ENCODE data around the gene HLA-DMA. TPM values are rescaled to one million over a fixed set of nuclear protein-coding genes. Genes with fewer than 3 reads are reported as not detected.

HLA-DMA gene
- total and polyA plus RNA-seq, 2 of the 4 experiments (the other 2 are of a cell fraction), result 2.3 to 8.3 TPM

DNA sequence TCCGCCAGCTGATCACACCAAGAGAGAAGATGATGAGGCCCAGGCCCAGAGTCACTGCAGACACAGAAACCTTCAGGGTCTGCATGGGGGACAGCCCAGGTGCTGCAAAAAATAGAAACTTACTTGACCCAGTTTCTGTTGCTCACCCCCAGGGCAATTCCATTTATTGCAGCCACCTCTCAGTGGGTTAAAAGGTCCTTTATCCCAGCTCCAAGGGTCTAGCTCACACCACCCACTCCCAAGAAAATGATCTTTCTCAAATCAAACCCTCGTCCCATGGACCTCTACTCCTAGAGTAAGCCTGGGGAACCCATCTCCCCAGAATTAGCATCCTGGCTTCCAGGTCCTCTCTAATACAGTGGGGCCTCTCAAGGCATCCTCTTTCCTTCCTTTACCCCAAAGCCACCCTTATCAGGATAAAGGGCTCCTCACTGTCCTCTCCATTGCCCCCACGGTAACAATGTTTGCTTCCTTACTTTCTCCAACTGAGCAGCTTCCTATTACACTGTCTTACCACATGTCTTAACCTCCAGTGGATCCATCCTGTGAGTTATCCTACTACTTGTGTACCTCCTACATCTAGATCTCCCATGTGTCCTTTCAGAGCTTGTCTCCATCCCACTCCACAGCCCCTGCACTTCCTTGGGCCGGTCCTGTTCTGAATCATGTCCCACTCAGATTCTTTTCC is 17.2 kb downstream of the HLA-DMA start:
- Histone ChIP-seq H2BK15ac (ENCODE audit: low read depth, low read length) (no peak overlapping the region), H3K27ac (ENCODE audit: insufficient read depth, low read length) (no peak overlapping the region), H4K20me1 (ENCODE audit: insufficient read depth, low read length) (no peaks in the 10 kb centered on the region), H4K8ac (ENCODE audit: low read depth in 2 of 2, low read length in 2 of 2) (no peak overlapping the region), H2AK9ac (replicated peaks; ENCODE audit: low read depth, low read length, poor library complexity) (no peak overlapping the region), H3K23ac (ENCODE audit: low read depth, low read length) (no peak overlapping the region; the same call in 1 of the 2 replicates), H3K4me3 (ENCODE audit: insufficient read depth, low read depth, low read length) (no peak overlapping the region), H2AK5ac (ENCODE audit: low read depth, low read length) (no peak overlapping the region), H3K27me3 (ENCODE audit: control insufficient read depth, insufficient read depth, low read length) (peaks cover 15% of the 10 kb centered on the region), H2AFZ (replicated peaks; ENCODE audit: low read length, poor library complexity) (no peak overlapping the region), H3K4me2 (ENCODE audit: low read depth, low read length) (no peak overlapping the region), H3K56ac (ENCODE audit: extremely low read depth, insufficient read depth, low read length) (no peak overlapping the region), H3K79me1 (ENCODE audit: low read depth in 1 of 2, low read length in 2 of 2) (no peaks in the 10 kb centered on the region), H3K4me1 (ENCODE audit: control insufficient read depth, insufficient read depth, low read length) (no peaks in the 10 kb centered on the region), H2BK120ac (ENCODE audit: low read depth, low read length) (no peak overlapping the region), H3K36me3 (ENCODE audit: control insufficient read depth, insufficient read depth, low read length) (no peaks in the 10 kb centered on the region), H4K91ac (ENCODE audit: insufficient read depth, low read depth, low read length) (no peak overlapping the region), H3K9me3 (ENCODE audit: control insufficient read depth, insufficient read depth, low read length) (no peaks in the 10 kb centered on the region), H3K14ac (replicated peaks; ENCODE audit: low read depth, low read length) (no peak overlapping the region), H3K9ac (ENCODE audit: low read depth, low read length) (no peak overlapping the region), H3K4ac (ENCODE audit: low read depth, low read length) (no peak overlapping the region), H2BK20ac (ENCODE audit: low read depth, low read length) (no peak overlapping the region), H3K9me1 (ENCODE audit: insufficient read depth, low read length) (no peaks in the 10 kb centered on the region), H4K5ac (ENCODE audit: low read depth, low read length) (no peak overlapping the region), H3K18ac (ENCODE audit: low read depth, low read length) (no peak overlapping the region), H2BK5ac (ENCODE audit: low read depth, low read length, poor library complexity, severe bottlenecking) (no peak overlapping the region)
- intact Hi-C loops (cut with micrococcal nuclease), result no loop called here
- DNase-seq (no peak), ATAC-seq (ENCODE audit: low read depth) (no peak)
- dilution Hi-C loops (cut with HindIII; ENCODE audit: low sequenced_read_pairs, unreplicated experiment), result no loop called here
- 69% methylated on average over 3 of the region's 4 CpGs; no CpG with 5 or more reads in 1 of the 2 experiments for WGBS, 2 experiments (ENCODE audit: extremely low coverage in 2 of 2, insufficient read length in 1 of 2)
- ChIA-PET POLR2A (ENCODE audit: unreplicated experiment) (no interaction called here), CTCF (interaction anchor here (1.3 kb wide), 2 partner anchors 19 to 49 kb away, joined by 3 to 5 read pairs; no protein-coding TSS in a partner anchor)
- TF ChIP-seq SMC3 (IDR thresholded peaks at IDR 0.05; ENCODE audit: low read depth, low read length) (no peak), BHLHE40 (IDR thresholded peaks at IDR 0.05; ENCODE audit: low read depth, low read length) (no peak), CEBPB (IDR thresholded peaks at IDR 0.05; ENCODE audit: low read depth, low read length) (no peak), MAFK (IDR thresholded peaks at IDR 0.05; ENCODE audit: low read depth, low read length) (no peak), MXI1 (IDR thresholded peaks at IDR 0.05; ENCODE audit: borderline replicate concordance, low read depth, low read length) (no peak), CHD1 (IDR thresholded peaks at IDR 0.05; ENCODE audit: low read depth, low read length) (no peak), FOS (IDR thresholded peaks at IDR 0.05; ENCODE audit: low read depth, low read length) (no peak), RAD21 (IDR thresholded peaks at IDR 0.05; ENCODE audit: low read length) (no peak), RFX5 (IDR thresholded peaks at IDR 0.05; ENCODE audit: low read depth, low read length) (no peak), MAZ (IDR thresholded peaks at IDR 0.05; ENCODE audit: borderline replicate concordance, low read depth, low read length) (no peak), RCOR1 (IDR thresholded peaks at IDR 0.05; ENCODE audit: insufficient replicate concordance, low read length) (no peak), POLR2A (IDR thresholded peaks at IDR 0.05; ENCODE audit: low read depth, low read length) (no peak)
- TF ChIP-seq, protein P1, sequence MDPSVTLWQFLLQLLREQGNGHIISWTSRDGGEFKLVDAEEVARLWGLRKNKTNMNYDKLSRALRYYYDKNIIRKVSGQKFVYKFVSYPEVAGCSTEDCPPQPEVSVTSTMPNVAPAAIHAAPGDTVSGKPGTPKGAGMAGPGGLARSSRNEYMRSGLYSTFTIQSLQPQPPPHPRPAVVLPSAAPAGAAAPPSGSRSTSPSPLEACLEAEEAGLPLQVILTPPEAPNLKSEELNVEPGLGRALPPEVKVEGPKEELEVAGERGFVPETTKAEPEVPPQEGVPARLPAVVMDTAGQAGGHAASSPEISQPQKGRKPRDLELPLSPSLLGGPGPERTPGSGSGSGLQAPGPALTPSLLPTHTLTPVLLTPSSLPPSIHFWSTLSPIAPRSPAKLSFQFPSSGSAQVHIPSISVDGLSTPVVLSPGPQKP (IDR thresholded peaks at IDR 0.05; ENCODE audit: borderline replicate concordance, low read depth, low read length), result no peak
- TF ChIP-seq, protein P2, sequence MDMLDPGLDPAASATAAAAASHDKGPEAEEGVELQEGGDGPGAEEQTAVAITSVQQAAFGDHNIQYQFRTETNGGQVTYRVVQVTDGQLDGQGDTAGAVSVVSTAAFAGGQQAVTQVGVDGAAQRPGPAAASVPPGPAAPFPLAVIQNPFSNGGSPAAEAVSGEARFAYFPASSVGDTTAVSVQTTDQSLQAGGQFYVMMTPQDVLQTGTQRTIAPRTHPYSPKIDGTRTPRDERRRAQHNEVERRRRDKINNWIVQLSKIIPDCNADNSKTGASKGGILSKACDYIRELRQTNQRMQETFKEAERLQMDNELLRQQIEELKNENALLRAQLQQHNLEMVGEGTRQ (IDR thresholded peaks at IDR 0.05; ENCODE audit: low read depth, low read length), result no peak
- TF ChIP-seq, protein P3, sequence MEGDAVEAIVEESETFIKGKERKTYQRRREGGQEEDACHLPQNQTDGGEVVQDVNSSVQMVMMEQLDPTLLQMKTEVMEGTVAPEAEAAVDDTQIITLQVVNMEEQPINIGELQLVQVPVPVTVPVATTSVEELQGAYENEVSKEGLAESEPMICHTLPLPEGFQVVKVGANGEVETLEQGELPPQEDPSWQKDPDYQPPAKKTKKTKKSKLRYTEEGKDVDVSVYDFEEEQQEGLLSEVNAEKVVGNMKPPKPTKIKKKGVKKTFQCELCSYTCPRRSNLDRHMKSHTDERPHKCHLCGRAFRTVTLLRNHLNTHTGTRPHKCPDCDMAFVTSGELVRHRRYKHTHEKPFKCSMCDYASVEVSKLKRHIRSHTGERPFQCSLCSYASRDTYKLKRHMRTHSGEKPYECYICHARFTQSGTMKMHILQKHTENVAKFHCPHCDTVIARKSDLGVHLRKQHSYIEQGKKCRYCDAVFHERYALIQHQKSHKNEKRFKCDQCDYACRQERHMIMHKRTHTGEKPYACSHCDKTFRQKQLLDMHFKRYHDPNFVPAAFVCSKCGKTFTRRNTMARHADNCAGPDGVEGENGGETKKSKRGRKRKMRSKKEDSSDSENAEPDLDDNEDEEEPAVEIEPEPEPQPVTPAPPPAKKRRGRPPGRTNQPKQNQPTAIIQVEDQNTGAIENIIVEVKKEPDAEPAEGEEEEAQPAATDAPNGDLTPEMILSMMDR (conservative IDR thresholded peaks at IDR 0.05; ENCODE audit: low read depth, low read length), result no peak
- in situ Hi-C loops (cut with MboI; ENCODE audit: low sequenced_read_pairs), result loop anchor here (5.0 kb wide), 1 partner anchor 42 kb away; no protein-coding TSS in a partner anchor
- no TSS peak for BruUV-seq (replicated peaks)
